Upper lobe of left lung (tissue), 6 donors: ENCODE data around the gene NOX4. TPM values are rescaled to one million over a fixed set of nuclear protein-coding genes. Genes with fewer than 3 reads are reported as not detected.

Experiments
- ATAC-seq, 2 donors: fragments of 200-7000 bp; cut with Tn5 transposase; one replicate each; pipeline ENCODE4 v1.9.1; 2022; ENCODE audit warnings: mild to moderate bottlenecking in 2 of 2, moderate library complexity in 2 of 2; ENCODE audit not compliant: low FRiP score in 2 of 2
- DNase-seq, 2 donors: peaks; one replicate each; pipeline ENCODE4 v3.0.0-alpha.2; 2019 to 2020
- H3K27ac ChIP-seq, 4 donors: fragments of 200-600 bp; sonication (generic); one replicate each; pipeline ENCODE4 v1.5.1; 2016 to 2019
- H3K27me3 ChIP-seq, 4 donors: fragments of 200-600 bp; sonication (generic); one replicate each; pipeline ENCODE4 v1.5.1; 2017 to 2019
- H3K36me3 ChIP-seq, 4 donors: fragments of 200-600 bp; sonication (generic); one replicate each; pipeline ENCODE4 v1.5.1; 2016 to 2019
- H3K4me1 ChIP-seq, 4 donors: fragments of 200-600 bp; sonication (generic); one replicate each; pipeline ENCODE4 v1.5.1; 2018 to 2019
- H3K4me3 ChIP-seq, 4 donors: fragments of 200-600 bp; sonication (generic); one replicate each; pipeline ENCODE4 v1.5.1; 2017 to 2019; ENCODE audit warnings: mild to moderate bottlenecking in 2 of 4, moderate library complexity in 1 of 4
- H3K9me3 ChIP-seq, 4 donors: fragments of 200-600 bp; sonication (generic); one replicate each; pipeline ENCODE4 v1.5.1; 2018 to 2019
- EP300 ChIP-seq, 4 donors: sonication (generic); formaldehyde crosslinking; IDR thresholded peaks; one replicate each; pipeline ENCODE4 v1.5.1; 2017; ENCODE audit warnings: antibody characterized with exemption in 4 of 4, control low read depth in 2 of 4
- POLR2A ChIP-seq, 4 donors: fragments of 450-650 bp; IDR thresholded peaks; one replicate each; pipeline ENCODE4 v1.5.1; 2016 to 2017; ENCODE audit warnings: antibody characterized with exemption in 4 of 4, mild to moderate bottlenecking in 2 of 4
- POLR2AphosphoS5 ChIP-seq, 2 donors: sonication (generic); formaldehyde crosslinking; IDR thresholded peaks; one replicate each; pipeline ENCODE4 v1.5.1; 2017; ENCODE audit warnings: antibody characterized with exemption in 2 of 2
- WGBS, 2 donors: methylation state at CpG; one replicate each; pipeline ENCODE4 v1.1.5; 2017 to 2018; 5-methylcytosine and 5-hydroxymethylcytosine counted together
- total RNA-seq, 6 donors: library from RNA; depleted of rRNA in 4 of 6; stranded (reverse); fragments of >200 nt in 4 of 6; gene quantifications; one replicate each; pipeline versions ENCODE4 v1.1.0 to v1.2.1, GENCODE V29; 2016 to 2021
- TF ChIP-seq, protein P1 (sequence below), 6 experiments: fragments of 450-650 bp in 4 of 6; fragments of 200-600 bp in 2 of 6; sonication (generic) in 2 of 6; IDR thresholded peaks; one replicate each; pipeline ENCODE4 v1.5.1; 2016 to 2019; ENCODE audit warnings: antibody characterized with exemption in 6 of 6
- donor health status: DM: no; HTN: no; CAD: no; lungs with moderate emphysema.
- donor health status: DM: no; HTN: yes; CAD: no; lungs with severe emphysema.

NOX4 gene
- total RNA-seq, 6 donors from 2014 or later, result 2.0 to 6.4 (median 3.7) TPM

DNA sequence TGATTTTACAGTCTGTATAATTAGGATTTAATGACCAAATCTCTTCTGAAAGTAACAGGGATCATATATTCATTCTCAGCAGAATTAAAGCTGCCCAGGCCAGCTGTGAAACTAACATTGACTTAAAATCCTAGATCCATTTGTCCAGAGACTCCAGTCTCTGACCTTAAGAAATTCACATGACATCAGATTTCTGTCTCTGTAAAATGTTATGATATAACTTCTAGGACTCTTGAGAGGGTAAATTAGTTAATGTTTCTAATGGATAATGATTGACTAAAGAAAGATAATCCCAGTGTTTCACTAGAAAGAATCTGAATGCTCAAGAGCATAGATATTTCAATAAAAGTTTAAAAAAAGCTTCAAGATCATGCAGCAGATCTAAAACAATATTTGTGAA lies 6.3 kb downstream of the NOX4 start:
- no peak overlapping the region for H3K27ac ChIP-seq
- ATAC-seq, result no peak
- no peak overlapping the region for H3K4me3 ChIP-seq
- H3K27me3 ChIP-seq, result no peaks in the 10 kb centered on the region
- DNase-seq, result no peak
- H3K36me3 ChIP-seq, result no peaks in the 10 kb centered on the region
- no peak for TF ChIP-seq POLR2AphosphoS5 (IDR thresholded peaks at IDR 0.05)
- TF ChIP-seq POLR2A (IDR thresholded peaks at IDR 0.05), result no peak
- no peak for TF ChIP-seq EP300 (IDR thresholded peaks at IDR 0.05)
- TF ChIP-seq, protein P1, sequence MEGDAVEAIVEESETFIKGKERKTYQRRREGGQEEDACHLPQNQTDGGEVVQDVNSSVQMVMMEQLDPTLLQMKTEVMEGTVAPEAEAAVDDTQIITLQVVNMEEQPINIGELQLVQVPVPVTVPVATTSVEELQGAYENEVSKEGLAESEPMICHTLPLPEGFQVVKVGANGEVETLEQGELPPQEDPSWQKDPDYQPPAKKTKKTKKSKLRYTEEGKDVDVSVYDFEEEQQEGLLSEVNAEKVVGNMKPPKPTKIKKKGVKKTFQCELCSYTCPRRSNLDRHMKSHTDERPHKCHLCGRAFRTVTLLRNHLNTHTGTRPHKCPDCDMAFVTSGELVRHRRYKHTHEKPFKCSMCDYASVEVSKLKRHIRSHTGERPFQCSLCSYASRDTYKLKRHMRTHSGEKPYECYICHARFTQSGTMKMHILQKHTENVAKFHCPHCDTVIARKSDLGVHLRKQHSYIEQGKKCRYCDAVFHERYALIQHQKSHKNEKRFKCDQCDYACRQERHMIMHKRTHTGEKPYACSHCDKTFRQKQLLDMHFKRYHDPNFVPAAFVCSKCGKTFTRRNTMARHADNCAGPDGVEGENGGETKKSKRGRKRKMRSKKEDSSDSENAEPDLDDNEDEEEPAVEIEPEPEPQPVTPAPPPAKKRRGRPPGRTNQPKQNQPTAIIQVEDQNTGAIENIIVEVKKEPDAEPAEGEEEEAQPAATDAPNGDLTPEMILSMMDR (IDR thresholded peaks at IDR 0.05), result no peak
- no peaks in the 10 kb centered on the region for H3K9me3 ChIP-seq
- H3K4me1 ChIP-seq, result no peaks in the 10 kb centered on the region

DNA sequence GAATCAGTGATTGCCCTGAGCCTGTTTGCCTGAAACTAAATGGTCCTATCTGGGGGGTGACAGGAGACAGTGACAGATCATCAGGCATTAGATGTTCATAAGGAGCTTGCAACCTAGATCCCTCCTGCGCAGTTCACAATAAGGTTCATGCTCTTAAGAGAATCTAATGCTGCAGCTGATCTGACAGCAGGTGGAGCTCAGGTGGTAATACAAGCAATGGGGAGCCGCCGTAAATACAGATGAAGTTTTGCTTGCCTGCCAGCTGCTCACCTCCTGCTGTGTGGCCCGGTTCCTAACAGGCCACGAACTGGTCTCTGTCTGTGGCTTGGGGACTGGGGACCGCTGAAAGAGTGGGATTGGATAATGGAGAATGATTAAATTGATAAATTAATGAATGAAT lies 14.0 kb downstream of the NOX4 start:
- WGBS, 2 donors, result 88 to 92% methylated on average over 6 of the region's 6 CpGs
- Histone ChIP-seq H3K27me3 (no peaks in the 10 kb centered on the region), H3K27ac (no peak overlapping the region), H3K4me1 (no peaks in the 10 kb centered on the region), H3K4me3 (no peak overlapping the region), H3K36me3 (no peaks in the 10 kb centered on the region), H3K9me3 (no peaks in the 10 kb centered on the region)
- TF ChIP-seq, protein P1 (IDR thresholded peaks at IDR 0.05), result no peak
- TF ChIP-seq EP300 (IDR thresholded peaks at IDR 0.05), result no peak
- TF ChIP-seq POLR2AphosphoS5 (IDR thresholded peaks at IDR 0.05), result no peak
- no peak for ATAC-seq
- DNase-seq, result no peak

DNA sequence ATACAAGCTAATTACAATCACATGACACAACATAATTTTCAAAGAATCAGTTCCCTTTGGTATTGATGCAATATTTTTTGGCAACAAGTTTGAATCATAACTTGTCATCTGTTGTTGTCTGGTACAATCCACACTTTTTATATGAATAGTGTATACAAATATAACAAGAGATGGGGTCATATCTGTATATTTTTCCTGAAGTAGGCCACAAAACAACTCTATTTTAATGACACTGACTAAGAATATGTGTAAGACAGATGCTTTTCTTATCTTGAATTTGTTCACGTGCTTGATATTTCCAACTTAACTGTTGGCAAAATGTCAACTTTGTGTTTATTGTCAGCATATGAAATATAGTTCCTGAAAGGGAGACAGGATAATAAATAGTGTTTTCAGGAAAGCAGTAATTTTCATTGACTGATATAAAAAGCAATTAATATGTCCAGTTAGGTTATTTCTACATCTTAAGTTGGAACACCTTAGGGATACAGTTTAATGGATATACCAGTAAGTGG lies 27.9 kb downstream of the NOX4 start:
- no peak overlapping the region for H3K4me3 ChIP-seq
- 4 to 12% methylated on average over 1 of the region's 1 CpG for WGBS, 2 donors
- H3K27me3 ChIP-seq, result no peaks in the 10 kb centered on the region
- no peaks in the 10 kb centered on the region for H3K36me3 ChIP-seq
- ATAC-seq (no peak), DNase-seq (no peak)
- no peaks in the 10 kb centered on the region for H3K4me1 ChIP-seq
- H3K27ac ChIP-seq, result no peak overlapping the region
- H3K9me3 ChIP-seq, result no peaks in the 10 kb centered on the region
- TF ChIP-seq POLR2A (IDR thresholded peaks at IDR 0.05), result no peak
- TF ChIP-seq, protein P1 (IDR thresholded peaks at IDR 0.05), result no peak
- no peak for TF ChIP-seq POLR2AphosphoS5 (IDR thresholded peaks at IDR 0.05)
- TF ChIP-seq EP300 (IDR thresholded peaks at IDR 0.05), result no peak

DNA sequence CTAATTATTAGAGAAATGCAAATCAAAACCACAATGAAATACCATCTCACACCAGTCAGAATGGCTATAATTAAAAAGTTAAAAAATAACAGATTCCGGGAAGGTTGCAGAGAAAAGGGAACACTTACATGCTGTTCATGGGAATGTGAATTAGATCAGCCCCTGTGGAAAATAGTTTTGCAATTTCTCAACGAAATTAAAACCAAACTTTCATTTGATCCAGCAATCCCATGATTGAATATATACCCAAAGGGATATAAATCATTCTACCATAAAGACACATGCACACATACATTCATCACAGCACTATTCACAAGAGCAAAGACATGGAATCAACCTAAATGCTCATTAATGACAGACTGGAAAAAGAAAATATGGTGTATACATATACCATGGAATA lies 32.5 kb downstream of the NOX4 start:
- TF ChIP-seq POLR2AphosphoS5 (IDR thresholded peaks at IDR 0.05) (no peak), POLR2A (IDR thresholded peaks at IDR 0.05) (no peak), EP300 (IDR thresholded peaks at IDR 0.05) (no peak)
- TF ChIP-seq, protein P1 (IDR thresholded peaks at IDR 0.05), result no peak
- no peaks in the 10 kb centered on the region for H3K9me3 ChIP-seq
- no peak for ATAC-seq
- no peak overlapping the region for H3K27ac ChIP-seq
- H3K4me3 ChIP-seq, result no peak overlapping the region
- no peak for DNase-seq
- no peaks in the 10 kb centered on the region for H3K27me3 ChIP-seq
- no peaks in the 10 kb centered on the region for H3K4me1 ChIP-seq
- 56 to 71% methylated on average over 2 of the region's 2 CpGs for WGBS, 2 donors
- H3K36me3 ChIP-seq, result no peaks in the 10 kb centered on the region

DNA sequence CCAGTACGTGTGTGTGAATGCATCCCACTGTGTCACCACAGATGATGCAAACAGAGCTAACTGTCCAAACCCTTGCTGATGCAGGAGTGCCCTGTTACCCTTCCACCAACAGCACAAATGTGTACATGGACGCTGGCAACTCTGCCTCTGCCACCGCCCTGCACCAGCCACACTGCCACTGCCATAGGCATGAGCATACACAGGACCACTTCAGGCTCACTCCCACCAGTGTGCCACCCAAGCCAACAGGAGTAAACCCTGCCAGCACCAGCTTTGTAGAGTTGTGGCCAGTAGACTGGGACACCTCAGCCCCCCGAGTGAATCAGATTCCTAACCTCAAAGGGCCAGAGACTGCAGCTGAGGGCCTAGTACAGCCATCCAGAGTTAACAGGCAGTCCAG lies 34.0 kb downstream of the NOX4 start:
- 93 to 97% methylated on average over 4 of the region's 4 CpGs for WGBS, 2 donors
- H3K36me3 ChIP-seq, result no peaks in the 10 kb centered on the region
- no peaks in the 10 kb centered on the region for H3K9me3 ChIP-seq
- DNase-seq (peak in 1 of 2 donors; percentile 19), ATAC-seq (peak in 1 of 2 donors; percentile 51)
- no peaks in the 10 kb centered on the region for H3K4me1 ChIP-seq
- no peak overlapping the region for H3K4me3 ChIP-seq
- no peak overlapping the region for H3K27ac ChIP-seq
- H3K27me3 ChIP-seq, result no peaks in the 10 kb centered on the region
- TF ChIP-seq POLR2A (IDR thresholded peaks at IDR 0.05), result no peak
- no peak for TF ChIP-seq EP300 (IDR thresholded peaks at IDR 0.05)
- no peak for TF ChIP-seq POLR2AphosphoS5 (IDR thresholded peaks at IDR 0.05)
- TF ChIP-seq, protein P1 (IDR thresholded peaks at IDR 0.05), result no peak
